NCI-H2227 (cell line): ENCODE measurements around the gene MAPK11.
A peak's percentile ranks its signal among the peaks of the same experiment; 100 is the strongest.

ENCODE experiments used
- DNase-seq: peaks from one replicate; lab custom pipeline; 2025; ENCODE audit not compliant: unreplicated experiment; lab: John Stamatoyannopoulos, UW

The MAPK11 gene

DNA sequence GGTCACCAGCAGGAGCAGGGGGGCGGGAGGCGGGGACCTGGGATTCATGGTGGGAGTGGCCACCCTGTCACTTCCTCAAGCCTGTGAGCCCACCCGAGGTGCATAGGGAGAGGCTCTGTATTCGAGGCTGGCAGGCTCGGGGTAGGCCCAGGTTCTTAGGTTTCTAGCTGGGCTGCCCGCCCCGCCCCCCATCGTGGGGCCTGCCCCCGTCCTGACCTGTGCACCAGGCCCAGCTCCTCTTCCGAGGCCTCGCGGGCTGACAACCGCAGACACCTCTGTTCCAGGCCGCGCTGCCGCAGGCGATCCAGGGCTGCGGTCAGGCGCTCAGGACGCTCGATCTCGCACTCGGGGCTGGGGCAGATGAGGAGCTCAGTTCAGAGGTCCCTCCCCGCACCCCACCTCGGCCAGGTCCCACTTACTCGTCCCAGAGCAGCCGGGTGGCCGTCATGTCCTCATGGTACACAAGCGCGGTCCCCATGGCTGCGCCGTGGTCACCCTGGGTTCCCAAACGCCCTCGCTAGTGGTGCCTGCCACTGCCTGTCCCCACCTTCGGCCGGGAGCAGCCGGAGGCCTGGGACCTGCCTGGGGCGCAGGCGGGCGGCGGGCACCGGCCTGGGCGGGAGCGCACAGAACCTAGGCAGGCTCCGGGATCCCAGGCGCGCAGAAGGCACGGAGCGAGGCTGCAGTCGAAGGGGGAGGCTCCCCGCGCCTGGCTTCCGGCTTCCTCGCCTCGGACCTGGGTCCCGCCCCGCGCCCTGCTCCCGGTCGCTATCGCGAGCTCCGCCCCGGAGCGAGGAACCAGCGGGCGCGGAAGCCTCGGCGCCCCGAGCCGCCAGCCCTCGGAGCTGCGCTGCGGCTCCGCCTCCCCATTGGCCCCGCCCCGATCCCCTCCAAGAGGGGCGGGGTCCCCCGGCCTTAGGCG is 19.4 kb downstream of the MAPK11 start, which contains the start of gene HDAC10:
Gene HDAC10 (minus strand): TSS at position 711 of the 922 bp plus-strand sequence. CDS start 233 bp downstream, at position 478.
- DNase-seq, result peak; percentile 91

GRCh38 chr22:50250249-50250554 is 20.0 kb downstream of the MAPK11 start:
- DNase-seq, result no peak

GRCh38 chr22:50249341-50250248 is 20.6 kb downstream of the MAPK11 start:
- DNase-seq, result no peak

DNA sequence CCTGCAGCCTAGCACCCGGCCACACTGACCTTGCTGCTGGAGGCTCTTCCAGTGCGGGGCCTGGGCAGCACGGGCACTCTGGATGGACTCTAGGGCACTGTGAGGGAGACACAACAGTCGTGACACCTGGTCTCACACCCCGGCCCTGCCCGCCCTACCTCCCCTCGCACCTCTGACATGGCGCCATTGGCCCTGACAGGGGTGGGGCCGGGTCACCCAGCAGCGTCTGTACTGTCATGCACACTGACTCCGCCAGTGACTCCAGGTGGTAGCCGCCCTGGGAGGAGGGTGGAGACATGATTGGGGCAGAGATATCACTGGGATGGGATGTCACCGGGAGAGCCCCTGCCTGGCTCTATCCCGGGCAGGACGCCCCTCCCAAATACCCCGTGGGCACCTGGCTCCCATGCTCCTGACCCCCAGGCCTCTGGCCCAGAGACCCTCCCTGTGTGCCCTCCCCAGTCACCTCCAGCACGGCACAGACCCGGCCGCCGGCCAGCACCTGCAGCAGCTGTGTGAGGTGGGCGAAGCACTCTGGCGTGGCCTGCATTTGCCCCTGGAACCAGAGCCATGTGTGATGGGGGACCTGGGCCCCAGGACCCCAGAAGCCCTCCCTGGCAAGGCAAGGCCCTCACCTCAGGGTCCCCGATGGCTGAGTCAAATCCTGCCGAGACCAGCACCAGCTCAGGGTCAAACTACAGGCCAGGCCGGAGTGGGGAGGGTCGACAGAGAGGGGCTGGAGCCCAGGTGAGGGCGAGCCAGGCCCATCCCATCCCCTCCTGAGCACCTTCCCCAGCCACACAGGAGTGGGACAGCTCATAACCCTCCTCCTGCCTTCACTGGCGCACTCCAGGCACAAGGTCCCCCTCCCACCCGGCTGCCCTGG is 21.7 kb downstream of the MAPK11 start:
- DNase-seq, result no peak

- peak; percentile 87 for DNase-seq
Observed at GRCh38 chr22:50247748-50248147, 22.4 kb downstream of the MAPK11 start.

- no peak for DNase-seq
Observed at GRCh38 chr22:50246242-50247175, 23.7 kb downstream of the MAPK11 start.

- DNase-seq, result no peak
Observed at GRCh38 chr22:50245214-50246072, 24.7 kb downstream of the MAPK11 start.

DNA sequence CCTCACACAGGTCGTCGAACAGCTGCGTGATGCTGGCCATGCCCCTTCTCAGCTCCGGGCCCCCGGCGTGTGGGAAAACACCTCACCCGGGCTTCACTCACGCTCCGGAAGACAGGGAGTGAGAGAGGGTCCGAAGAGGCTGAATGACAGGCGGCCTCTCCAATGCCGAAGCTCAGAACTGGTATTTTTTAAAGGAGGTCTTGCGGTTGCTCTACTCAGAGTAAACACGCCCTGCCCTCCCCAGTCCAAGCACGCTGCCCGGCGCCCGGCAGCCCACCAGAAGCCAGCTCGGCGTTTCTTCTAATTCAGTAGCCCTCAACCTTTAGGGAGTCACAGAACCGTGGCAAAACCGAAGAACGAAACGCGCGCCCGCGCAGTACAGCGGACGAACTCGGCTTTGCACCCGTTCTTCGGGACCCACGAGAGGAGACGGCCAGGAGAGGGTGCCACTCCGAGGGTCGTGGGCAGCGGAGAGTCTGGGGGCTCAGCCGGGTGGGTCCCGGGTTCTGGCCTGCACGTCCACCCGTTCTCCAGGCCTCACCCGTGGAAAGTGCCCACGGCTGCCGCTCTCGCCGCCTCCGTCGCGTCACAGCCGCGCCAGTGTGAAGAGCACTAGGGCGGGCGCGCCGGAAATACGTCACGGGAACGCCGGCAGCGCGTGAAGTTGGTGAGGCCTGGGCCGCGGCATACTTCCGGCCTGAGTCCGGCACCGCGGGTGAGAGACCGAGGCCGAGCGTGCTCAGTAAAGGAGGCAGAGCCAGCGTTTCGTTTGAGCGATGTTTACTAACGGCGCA is 25.6 kb downstream of the MAPK11 start, which contains the start of gene TUBGCP6:
Gene TUBGCP6 (minus strand): TSS at position 604 of the 794 bp plus-strand sequence. CDS start 564 bp downstream, at position 40.
- DNase-seq, result peak; percentile 92

DNA sequence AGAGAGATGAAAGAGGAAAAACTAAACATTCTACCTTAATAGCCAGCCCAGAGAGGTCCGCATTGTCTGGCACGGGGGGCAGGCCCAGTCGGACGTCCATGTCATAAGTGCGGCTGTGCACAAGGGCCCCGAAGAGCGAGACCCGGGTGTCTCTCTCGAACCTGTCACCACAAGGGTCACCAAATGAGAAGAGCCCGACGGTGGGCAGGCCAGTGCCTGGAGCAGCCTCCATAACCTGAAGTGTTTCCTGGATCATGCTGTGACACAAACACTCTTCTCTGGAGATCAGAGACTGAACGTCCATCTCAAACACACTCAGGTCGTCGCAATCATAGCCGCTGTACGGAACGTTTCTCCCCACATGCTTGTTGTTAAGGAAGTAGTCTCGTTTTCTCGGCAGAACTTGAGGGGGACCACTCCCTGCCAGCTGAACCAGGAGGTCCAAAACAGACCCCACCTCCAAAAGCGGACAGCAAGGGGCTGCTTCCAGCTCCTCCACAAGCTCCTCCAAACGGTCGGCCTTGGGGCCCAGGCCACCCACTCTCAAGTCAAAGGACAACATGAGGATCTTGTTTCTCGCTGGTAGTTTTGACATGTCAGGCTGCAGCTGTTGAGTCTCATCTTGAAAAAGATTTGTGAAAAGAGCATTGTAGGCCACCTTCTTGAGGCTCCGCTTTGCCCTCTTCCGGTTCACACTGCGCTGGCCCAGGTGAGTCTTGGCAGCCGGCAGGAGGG is 26.3 kb downstream of the MAPK11 start:
- DNase-seq, result no peak

GRCh38 chr22:50242406-50242949 is 27.7 kb downstream of the MAPK11 start:
- DNase-seq, result no peak

DNA sequence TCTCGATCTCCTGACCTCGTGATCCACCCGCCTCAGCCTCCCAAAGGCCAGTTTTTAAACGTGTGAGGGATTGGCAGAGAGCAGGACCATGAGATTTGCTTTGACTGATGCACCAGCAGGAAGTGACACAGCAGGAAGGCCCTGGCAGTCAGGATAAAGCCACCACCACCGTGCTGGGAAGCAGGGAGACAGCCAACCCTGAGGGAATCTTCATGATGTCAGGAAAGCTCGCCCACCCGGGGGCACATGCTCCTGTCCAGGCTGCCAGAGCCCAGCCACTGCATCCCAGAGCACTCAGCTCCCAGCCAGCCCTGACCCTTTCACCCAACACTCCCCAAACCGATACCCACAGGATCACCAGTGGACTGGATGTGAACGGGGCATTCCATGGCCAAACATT is 31.4 kb downstream of the MAPK11 start:
- DNase-seq, result no peak

DNA sequence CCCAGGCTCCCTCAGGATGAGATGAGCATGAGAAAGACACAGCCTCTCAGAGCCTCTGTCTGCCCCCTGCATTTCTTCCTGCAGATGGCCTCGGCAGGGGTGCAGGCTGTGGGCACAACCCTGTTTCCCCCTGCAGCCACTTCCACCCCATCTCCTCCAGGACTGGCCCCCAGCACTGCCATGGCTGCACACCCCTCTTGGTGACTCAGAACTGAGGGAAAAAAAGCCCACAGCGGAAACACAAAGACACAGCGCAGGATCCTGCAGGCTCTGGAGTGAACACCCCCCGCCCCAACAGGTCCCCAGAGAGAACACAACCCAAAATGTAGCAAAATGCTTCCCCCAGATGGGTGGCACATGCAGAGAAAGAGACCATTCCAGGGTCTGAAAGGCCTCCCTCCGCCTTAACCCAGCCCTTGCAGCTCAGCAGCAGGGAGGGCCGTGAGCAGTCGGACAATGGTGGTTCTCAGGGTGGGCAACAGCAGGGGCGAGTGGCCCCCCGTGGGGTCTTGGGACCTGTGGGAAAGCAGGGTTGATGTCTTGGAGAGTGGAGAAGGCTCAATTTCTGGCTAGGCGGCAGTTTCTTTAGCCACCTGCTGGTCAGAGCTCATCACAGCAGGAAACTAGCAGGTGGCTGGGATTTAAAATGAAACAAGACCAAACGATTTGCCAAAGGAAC is 33.3 kb downstream of the MAPK11 start:
- DNase-seq, result peak; percentile 26

GRCh38 chr22:50233223-50233622 is 37.0 kb downstream of the MAPK11 start:
- no peak for DNase-seq

GRCh38 chr22:50232481-50233151 is 37.6 kb downstream of the MAPK11 start:
- no peak for DNase-seq

DNA sequence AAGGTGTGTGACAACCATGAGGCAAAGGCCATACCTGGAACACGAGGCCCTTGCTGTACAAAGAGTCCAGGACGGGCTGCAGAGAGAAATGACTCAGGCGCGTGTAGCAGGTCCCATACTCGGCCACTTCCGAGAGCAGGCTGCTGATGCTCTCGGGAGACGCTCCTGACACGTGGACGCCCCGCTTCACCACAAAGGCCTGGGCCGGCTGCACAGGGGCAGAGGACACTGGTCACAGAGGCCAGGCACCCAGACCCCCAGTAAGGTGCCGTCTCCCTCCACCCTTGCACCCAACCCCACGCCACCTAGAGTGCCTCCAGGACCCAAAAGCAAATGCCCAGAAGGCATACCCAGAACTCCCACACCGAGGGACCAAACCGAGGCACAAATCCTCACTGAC is 40.8 kb downstream of the MAPK11 start:
- no peak for DNase-seq

- no peak for DNase-seq
Observed at GRCh38 chr22:50228366-50228765, 41.8 kb downstream of the MAPK11 start.
